MG63 (cell line): ENCODE data around the gene VEGFC. TPM values are rescaled to one million over a fixed set of nuclear protein-coding genes. Genes with fewer than 3 reads are reported as not detected.

ENCODE experiments used
- DNase-seq: peaks from one replicate; pipeline ENCODE4 v3.0.0-alpha.2; 2020
- H3K27me3 ChIP-seq: fragments of 250-450 bp; sonication (Bioruptor Pico); 2 replicates; pipeline ENCODE4 v1.5.1; 2020; ENCODE audit warnings: mild to moderate bottlenecking, moderate library complexity
- H3K36me3 ChIP-seq: fragments of 250-450 bp; sonication (Bioruptor Pico); 2 replicates; pipeline ENCODE4 v1.5.1; 2020; ENCODE audit warnings: mild to moderate bottlenecking, moderate library complexity
- H3K4me3 ChIP-seq: fragments of 250-450 bp; sonication (Bioruptor Pico); 2 replicates; pipeline ENCODE4 v1.5.1; 2020; ENCODE audit warnings: mild to moderate bottlenecking, moderate library complexity
- H3K9me3 ChIP-seq: fragments of 250-450 bp; sonication (Bioruptor Pico); 2 replicates; pipeline ENCODE4 v1.5.1; 2020; ENCODE audit warnings: mild to moderate bottlenecking, moderate library complexity
- total RNA-seq: library from RNA; depleted of rRNA; stranded (reverse); fragments of >200 nt; shearing (Covaris generic); gene quantifications from 2 replicates; pipeline ENCODE4 v1.2.3, GENCODE V29; 2014; ENCODE audit warnings: low replicate concordance

VEGFC gene
- total RNA-seq, 1 experiment from 2014 or later: 19.9 TPM

DNA sequence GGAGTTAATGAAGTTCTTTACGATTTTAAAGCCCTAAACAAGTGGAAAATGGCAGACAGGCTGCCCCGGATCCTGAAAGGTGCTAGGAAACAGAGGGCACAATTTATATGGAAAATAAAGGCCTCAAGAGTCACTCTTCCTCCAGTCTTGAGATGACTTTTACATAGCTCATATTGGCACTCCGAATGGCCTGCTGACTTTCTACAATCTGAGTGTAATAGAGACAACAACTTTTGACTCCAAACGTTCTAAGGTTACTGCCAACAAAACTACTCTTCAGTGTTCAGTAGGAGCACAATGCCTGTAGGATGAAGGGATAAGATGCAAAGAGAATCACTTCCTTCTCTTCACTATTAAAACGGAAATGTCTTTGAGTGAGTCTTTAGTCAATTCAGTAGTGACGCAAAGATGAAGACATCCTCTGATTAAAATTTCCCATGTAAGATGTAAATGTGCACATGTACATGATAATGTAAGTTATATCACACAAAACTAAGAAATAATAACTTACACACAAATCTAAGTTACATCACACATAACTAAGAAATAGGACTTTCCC is 40.5 kb downstream of the VEGFC start:
- DNase-seq: peak; percentile 46
- Histone ChIP-seq H3K36me3 (no peaks in the 10 kb centered on the region), H3K9me3 (no peaks in the 10 kb centered on the region), H3K27me3 (no peaks in the 10 kb centered on the region), H3K4me3 (no peak overlapping the region)

DNA sequence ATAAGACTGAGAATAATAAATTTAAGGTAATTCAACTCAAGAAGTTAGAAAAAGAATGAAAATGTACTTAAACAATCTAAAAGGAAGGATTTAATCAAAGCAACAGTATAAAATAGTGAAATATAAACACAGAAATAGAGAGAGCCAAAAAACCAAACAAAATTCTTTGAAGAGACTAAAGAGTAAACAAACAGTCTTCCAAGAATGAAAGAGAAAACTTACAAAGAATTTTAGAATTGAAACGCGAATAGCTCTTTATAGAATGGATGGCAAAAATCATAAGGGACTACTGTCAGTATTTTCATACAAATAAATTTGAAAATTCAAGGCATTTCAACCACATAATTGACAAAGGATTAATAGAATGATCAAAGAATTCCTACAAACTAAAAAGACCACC is 41.7 kb downstream of the VEGFC start:
- no peak overlapping the region for H3K4me3 ChIP-seq
- DNase-seq: no peak
- no peaks in the 10 kb centered on the region for H3K27me3 ChIP-seq
- H3K36me3 ChIP-seq: no peaks in the 10 kb centered on the region
- no peaks in the 10 kb centered on the region for H3K9me3 ChIP-seq

DNA sequence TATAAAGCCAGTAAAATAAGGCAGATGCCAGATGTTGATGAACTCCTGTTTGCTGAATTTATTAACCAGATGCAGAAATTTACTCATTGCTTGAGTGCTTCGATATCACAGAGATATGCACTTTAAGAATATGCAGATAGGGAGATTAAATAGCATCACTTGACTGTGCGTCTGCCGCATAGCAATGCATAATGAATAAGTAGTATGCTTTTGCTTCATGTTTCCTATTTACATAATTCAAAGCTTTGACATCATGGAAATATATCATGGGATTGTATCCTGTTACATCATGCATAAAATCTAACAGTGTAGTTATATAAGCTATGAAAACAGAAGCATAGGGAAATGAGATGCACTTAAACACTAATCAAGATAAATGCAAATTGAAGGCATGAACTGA is 45.9 kb downstream of the VEGFC start:
- DNase-seq: no peak
- Histone ChIP-seq H3K9me3 (no peaks in the 10 kb centered on the region), H3K27me3 (no peaks in the 10 kb centered on the region), H3K4me3 (no peak overlapping the region), H3K36me3 (no peaks in the 10 kb centered on the region)

DNA sequence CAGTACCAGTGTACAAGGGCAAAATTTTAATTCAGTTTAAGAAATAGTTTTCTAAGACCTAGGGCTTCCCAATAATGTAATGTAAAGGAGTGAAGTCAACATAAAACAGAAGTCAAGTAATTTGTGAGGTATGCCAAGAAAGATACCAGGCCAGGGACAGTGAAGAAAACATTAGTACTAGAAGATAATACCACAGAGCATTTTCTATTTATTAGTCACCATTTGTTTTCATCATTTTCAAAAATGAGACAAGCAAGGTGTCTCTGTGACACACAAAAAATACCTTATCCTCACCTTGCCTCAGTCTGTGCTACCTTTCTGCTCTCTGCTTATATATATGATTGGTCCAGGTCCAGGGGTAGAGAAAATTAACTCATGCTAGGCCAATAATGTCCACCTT is 46.8 kb downstream of the VEGFC start:
- no peaks in the 10 kb centered on the region for H3K9me3 ChIP-seq
- no peaks in the 10 kb centered on the region for H3K36me3 ChIP-seq
- no peak for DNase-seq
- H3K27me3 ChIP-seq: no peaks in the 10 kb centered on the region
- H3K4me3 ChIP-seq: no peak overlapping the region

GRCh38 chr4:176744091-176744490 is 48.6 kb downstream of the VEGFC start:
- Histone ChIP-seq H3K27me3 (no peaks in the 10 kb centered on the region), H3K4me3 (no peak overlapping the region), H3K9me3 (no peaks in the 10 kb centered on the region), H3K36me3 (no peaks in the 10 kb centered on the region)
- DNase-seq: no peak

- Histone ChIP-seq H3K9me3 (no peaks in the 10 kb centered on the region), H3K4me3 (no peak overlapping the region), H3K36me3 (no peaks in the 10 kb centered on the region), H3K27me3 (no peaks in the 10 kb centered on the region)
- DNase-seq: no peak
Observed at GRCh38 chr4:176742211-176742610, 50.5 kb downstream of the VEGFC start.

DNA sequence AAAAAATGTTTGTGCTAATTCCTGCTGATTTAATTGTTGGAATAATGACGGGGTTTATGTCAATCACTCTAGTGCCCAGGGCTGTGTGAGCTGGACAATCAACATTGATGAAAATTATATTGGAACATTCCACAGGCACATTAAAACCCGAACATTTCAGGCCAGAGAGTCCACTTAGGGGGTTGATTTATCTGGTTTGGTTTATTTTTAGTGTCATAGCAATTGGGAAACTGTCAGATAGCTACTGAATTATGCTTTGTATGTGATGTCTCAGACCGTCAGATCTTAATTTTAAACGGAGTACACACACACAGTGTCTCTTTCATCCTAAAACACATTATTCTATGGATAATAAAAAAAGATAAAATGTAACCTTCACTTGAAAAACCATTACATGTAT is 51.5 kb downstream of the VEGFC start:
- Histone ChIP-seq H3K4me3 (no peak overlapping the region), H3K27me3 (no peaks in the 10 kb centered on the region), H3K36me3 (no peaks in the 10 kb centered on the region), H3K9me3 (no peaks in the 10 kb centered on the region)
- no peak for DNase-seq

GRCh38 chr4:176735300-176735699 is 57.4 kb downstream of the VEGFC start:
- DNase-seq: no peak
- Histone ChIP-seq H3K27me3 (no peaks in the 10 kb centered on the region), H3K9me3 (no peaks in the 10 kb centered on the region), H3K36me3 (no peaks in the 10 kb centered on the region), H3K4me3 (no peak overlapping the region)

GRCh38 chr4:176734461-176734860 is 58.3 kb downstream of the VEGFC start:
- Histone ChIP-seq H3K36me3 (no peaks in the 10 kb centered on the region), H3K9me3 (no peaks in the 10 kb centered on the region), H3K4me3 (no peak overlapping the region), H3K27me3 (no peaks in the 10 kb centered on the region)
- no peak for DNase-seq

DNA sequence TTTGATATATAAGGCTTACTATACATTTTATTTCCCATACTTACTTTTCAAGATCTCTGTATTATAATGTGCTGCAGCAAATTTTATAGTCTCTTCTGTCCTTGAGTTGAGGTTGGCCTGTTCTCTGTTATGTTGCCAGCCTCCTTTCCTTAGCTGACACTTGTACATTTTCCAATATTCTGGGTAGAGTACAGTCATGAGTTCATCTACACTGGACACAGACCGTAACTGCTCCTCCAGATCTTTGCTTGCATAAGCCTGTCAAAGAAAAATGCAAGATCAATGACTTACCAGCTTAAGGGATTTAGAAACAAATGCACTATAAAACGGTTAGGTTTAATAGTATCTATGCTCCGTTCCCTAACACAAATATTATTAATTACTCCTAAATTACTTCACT is 63.2 kb downstream of the VEGFC start:
- Histone ChIP-seq H3K4me3 (no peak overlapping the region), H3K36me3 (no peaks in the 10 kb centered on the region), H3K9me3 (no peaks in the 10 kb centered on the region), H3K27me3 (no peaks in the 10 kb centered on the region)
- DNase-seq: no peak

DNA sequence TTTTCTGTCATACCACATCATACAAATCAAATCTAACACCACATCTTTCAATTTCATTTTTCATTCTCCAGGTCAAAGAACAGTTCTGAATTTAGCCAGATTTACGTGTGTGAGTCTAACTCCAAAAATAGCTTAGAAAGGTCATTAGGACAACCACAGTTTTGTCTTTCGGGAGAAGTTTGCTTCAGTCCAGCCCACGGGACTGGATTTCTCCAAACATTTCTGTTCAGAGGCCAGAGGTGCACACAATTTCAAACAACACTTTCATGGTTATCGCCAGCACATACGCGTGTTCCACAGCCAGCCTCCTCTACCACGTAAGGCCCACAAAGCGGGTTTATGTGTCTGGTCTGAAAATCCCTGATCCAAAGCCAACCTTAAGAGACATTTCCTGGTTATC is 65.9 kb downstream of the VEGFC start:
- H3K9me3 ChIP-seq: no peaks in the 10 kb centered on the region
- no peaks in the 10 kb centered on the region for H3K36me3 ChIP-seq
- no peaks in the 10 kb centered on the region for H3K27me3 ChIP-seq
- no peak overlapping the region for H3K4me3 ChIP-seq
- no peak for DNase-seq

GRCh38 chr4:176721459-176721858 is 71.3 kb downstream of the VEGFC start:
- no peak overlapping the region for H3K4me3 ChIP-seq
- no peak for DNase-seq
- H3K36me3 ChIP-seq: no peaks in the 10 kb centered on the region
- no peaks in the 10 kb centered on the region for H3K27me3 ChIP-seq
- H3K9me3 ChIP-seq: no peaks in the 10 kb centered on the region

- H3K36me3 ChIP-seq: no peaks in the 10 kb centered on the region
- DNase-seq: no peak
- H3K9me3 ChIP-seq: no peaks in the 10 kb centered on the region
- H3K4me3 ChIP-seq: no peak overlapping the region
- H3K27me3 ChIP-seq: no peaks in the 10 kb centered on the region
Observed at GRCh38 chr4:176718881-176719280, 73.8 kb downstream of the VEGFC start.

DNA sequence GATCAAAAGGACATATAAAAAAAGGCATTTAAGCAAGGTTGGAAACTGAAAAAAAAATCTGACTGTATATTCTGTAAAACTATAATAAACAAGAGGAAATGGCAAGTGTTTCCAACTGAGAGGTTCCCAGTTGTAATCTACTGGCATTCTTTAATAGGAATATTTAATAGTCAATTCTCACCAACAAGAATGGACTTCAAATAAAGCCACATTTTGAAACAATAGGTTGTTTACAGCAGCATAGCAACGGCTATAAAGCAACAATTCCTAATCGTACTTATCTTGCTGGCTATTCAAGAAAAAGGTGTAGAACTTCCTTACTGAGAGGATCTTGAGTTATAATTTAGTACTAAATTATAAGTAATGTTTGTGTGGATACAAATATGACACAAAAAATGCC is 75.5 kb downstream of the VEGFC start:
- H3K9me3 ChIP-seq: no peaks in the 10 kb centered on the region
- no peak overlapping the region for H3K4me3 ChIP-seq
- no peak for DNase-seq
- no peaks in the 10 kb centered on the region for H3K27me3 ChIP-seq
- no peaks in the 10 kb centered on the region for H3K36me3 ChIP-seq

GRCh38 chr4:176709417-176709816 is 83.3 kb downstream of the VEGFC start:
- no peak overlapping the region for H3K4me3 ChIP-seq
- no peaks in the 10 kb centered on the region for H3K27me3 ChIP-seq
- no peak for DNase-seq
- H3K36me3 ChIP-seq: no peaks in the 10 kb centered on the region
- H3K9me3 ChIP-seq: no peaks in the 10 kb centered on the region

GRCh38 chr4:176708771-176709311 is 83.9 kb downstream of the VEGFC start:
- H3K36me3 ChIP-seq: no peaks in the 10 kb centered on the region
- no peaks in the 10 kb centered on the region for H3K9me3 ChIP-seq
- DNase-seq: no peak
- H3K27me3 ChIP-seq: no peaks in the 10 kb centered on the region
- H3K4me3 ChIP-seq: no peak overlapping the region

DNA sequence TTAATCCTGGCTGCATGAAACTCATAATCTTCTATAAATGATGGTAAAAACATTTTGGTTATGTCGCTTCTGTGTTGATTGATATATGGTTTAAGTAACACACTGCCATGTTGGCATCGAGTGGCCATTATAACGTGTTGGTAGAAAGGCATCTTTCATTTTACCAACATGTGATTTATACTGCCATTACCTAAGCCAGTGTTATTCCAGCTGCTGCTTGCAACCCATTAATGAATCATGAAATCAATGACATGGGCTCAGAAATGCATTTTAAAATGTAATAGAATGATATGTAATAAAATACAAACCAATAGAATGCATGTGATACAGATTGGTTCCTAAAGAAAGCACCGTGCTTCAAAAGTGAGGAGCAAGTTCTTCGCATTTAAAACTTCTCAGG is 102.0 kb downstream of the VEGFC start:
- H3K36me3 ChIP-seq: no peaks in the 10 kb centered on the region
- no peaks in the 10 kb centered on the region for H3K9me3 ChIP-seq
- DNase-seq: no peak
- H3K27me3 ChIP-seq: no peaks in the 10 kb centered on the region
- no peak overlapping the region for H3K4me3 ChIP-seq

- Histone ChIP-seq H3K4me3 (no peak overlapping the region), H3K36me3 (peaks cover 4% of the 10 kb centered on the region; the same call in 1 of the 2 replicates), H3K27me3 (no peaks in the 10 kb centered on the region), H3K9me3 (no peaks in the 10 kb centered on the region)
- no peak for DNase-seq
Observed at GRCh38 chr4:176680668-176681180, 112.0 kb downstream of the VEGFC start.
